Measurements from ENCODE around the gene THAP12.

Gene THAP12

DNA sequence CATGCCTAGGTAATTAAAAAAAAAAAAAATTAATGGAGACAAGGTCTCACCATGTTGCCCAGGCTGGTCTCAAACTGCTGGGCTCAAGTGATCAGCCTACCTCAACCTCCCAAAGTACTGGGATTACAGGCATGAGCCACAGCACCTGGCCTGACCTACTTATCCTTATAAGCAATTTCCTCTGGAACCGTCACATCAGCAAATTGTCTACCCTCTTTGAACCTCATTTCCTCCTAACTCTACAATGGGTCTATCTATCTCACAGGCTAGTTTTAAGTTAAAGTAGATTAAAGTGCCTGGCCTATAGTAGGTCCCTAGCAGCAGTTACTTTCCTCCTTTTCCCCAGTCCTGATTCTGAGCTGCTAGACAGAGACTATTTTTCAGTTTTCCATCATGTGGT lies 43.5 kb downstream of the THAP12 start:
- TF ChIP-seq TAF1 (IDR thresholded peaks at IDR 0.05; ENCODE audit: borderline replicate concordance, insufficient read depth, low read length), result no peak
- no peak for TF ChIP-seq SIN3A (IDR thresholded peaks at IDR 0.05; ENCODE audit: borderline replicate concordance, insufficient read depth, low read length)
- no peak for TF ChIP-seq FOXP2 (optimal IDR thresholded peaks at IDR 0.05; ENCODE audit: borderline replicate concordance, extremely low read depth, extremely low read length, insufficient read depth)

DNA sequence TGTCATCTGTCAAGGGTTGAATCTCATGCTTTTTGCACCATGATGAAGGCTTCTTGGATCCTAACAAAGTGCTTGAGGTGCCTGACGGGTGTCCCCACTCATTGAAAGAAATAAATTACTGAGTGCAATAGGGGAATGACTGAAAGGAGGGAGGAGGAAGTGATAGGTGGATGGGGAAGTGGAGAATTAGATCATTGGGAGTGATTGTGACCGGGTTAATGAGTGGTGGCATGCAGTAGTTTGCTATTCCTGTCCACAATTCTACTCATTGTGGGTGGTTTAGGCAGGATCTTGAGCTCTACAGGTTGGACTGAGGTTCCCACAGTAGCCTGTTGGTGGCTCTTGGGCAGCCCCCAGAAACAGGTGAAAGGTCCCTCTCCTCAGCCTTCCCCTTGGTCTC lies 44.3 kb downstream of the THAP12 start:
- TF ChIP-seq, protein P1, sequence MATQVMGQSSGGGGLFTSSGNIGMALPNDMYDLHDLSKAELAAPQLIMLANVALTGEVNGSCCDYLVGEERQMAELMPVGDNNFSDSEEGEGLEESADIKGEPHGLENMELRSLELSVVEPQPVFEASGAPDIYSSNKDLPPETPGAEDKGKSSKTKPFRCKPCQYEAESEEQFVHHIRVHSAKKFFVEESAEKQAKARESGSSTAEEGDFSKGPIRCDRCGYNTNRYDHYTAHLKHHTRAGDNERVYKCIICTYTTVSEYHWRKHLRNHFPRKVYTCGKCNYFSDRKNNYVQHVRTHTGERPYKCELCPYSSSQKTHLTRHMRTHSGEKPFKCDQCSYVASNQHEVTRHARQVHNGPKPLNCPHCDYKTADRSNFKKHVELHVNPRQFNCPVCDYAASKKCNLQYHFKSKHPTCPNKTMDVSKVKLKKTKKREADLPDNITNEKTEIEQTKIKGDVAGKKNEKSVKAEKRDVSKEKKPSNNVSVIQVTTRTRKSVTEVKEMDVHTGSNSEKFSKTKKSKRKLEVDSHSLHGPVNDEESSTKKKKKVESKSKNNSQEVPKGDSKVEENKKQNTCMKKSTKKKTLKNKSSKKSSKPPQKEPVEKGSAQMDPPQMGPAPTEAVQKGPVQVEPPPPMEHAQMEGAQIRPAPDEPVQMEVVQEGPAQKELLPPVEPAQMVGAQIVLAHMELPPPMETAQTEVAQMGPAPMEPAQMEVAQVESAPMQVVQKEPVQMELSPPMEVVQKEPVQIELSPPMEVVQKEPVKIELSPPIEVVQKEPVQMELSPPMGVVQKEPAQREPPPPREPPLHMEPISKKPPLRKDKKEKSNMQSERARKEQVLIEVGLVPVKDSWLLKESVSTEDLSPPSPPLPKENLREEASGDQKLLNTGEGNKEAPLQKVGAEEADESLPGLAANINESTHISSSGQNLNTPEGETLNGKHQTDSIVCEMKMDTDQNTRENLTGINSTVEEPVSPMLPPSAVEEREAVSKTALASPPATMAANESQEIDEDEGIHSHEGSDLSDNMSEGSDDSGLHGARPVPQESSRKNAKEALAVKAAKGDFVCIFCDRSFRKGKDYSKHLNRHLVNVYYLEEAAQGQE (IDR thresholded peaks at IDR 0.05; ENCODE audit: insufficient read depth in 1 of 2, low read depth in 2 of 2, low read length in 2 of 2), result no peak
- TF ChIP-seq TAF1 (IDR thresholded peaks at IDR 0.05; ENCODE audit: borderline replicate concordance, insufficient read depth, low read length), result no peak
- TF ChIP-seq POLR2AphosphoS5 (IDR thresholded peaks at IDR 0.05; ENCODE audit: low read depth, low read length), result no peak
- TF ChIP-seq SIN3A (IDR thresholded peaks at IDR 0.05; ENCODE audit: borderline replicate concordance, insufficient read depth, low read length), result no peak
- TF ChIP-seq FOXP2 (optimal IDR thresholded peaks at IDR 0.05; ENCODE audit: borderline replicate concordance, extremely low read depth, extremely low read length, insufficient read depth), result no peak

DNA sequence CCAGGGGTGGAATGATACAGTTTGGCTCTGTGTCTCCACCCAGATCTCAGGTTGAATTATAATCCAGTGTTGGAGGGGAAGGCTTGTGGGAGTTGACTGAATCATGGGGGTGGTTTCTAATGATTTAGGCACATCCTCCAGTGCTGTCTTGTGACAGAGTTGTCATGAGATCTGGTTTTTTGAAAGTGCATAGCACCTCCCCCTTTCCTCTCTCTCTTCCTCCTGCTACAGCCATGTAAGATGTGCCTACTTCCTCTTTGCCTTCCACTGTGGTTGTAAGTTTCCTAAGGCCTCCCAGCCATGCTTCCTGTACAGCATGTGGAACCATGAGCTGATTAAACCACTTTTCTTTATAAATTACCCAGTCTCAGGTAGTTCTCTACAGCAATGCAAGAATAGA lies 45.1 kb downstream of the THAP12 start:
- TF ChIP-seq, protein P1 (IDR thresholded peaks at IDR 0.05; ENCODE audit: insufficient read depth in 1 of 2, low read depth in 2 of 2, low read length in 2 of 2), result no peak
- TF ChIP-seq POLR2AphosphoS5 (IDR thresholded peaks at IDR 0.05; ENCODE audit: low read depth, low read length) (no peak), TAF1 (IDR thresholded peaks at IDR 0.05; ENCODE audit: borderline replicate concordance, insufficient read depth, low read length) (no peak), SIN3A (IDR thresholded peaks at IDR 0.05; ENCODE audit: borderline replicate concordance, insufficient read depth, low read length) (no peak), FOXP2 (optimal IDR thresholded peaks at IDR 0.05; ENCODE audit: borderline replicate concordance, extremely low read depth, extremely low read length, insufficient read depth) (no peak)

DNA sequence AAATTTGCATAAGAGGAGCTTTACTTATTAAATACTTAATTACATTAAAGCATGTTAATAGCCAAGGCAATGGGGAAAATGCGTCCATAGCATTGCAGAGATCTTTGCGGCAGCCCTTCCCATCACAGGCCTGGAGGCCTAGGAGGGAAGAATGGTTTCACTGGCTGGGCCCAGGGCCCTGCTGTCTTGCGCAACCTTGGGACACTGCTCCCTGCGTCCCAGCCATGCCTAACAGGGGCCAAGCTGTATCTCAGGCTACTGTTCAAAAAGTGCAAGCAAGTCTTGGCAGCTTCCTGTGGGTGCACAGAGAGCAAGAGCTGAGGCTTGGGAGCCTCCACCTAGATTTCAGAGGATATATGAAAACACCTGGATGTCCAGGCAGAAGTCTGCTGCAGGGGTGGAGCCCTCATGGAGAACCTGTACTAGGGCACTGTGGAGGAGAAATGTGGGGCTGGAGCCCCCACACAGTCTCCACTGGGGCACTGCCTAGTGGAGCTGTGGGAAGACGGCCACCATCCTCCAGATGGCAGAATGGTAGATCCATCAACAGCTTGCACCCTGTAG lies 46.0 kb downstream of the THAP12 start:
- TF ChIP-seq, protein P1 (IDR thresholded peaks at IDR 0.05; ENCODE audit: insufficient read depth in 1 of 2, low read depth in 2 of 2, low read length in 2 of 2), result no peak
- TF ChIP-seq FOXP2 (optimal IDR thresholded peaks at IDR 0.05; ENCODE audit: borderline replicate concordance, extremely low read depth, extremely low read length, insufficient read depth) (no peak), TAF1 (IDR thresholded peaks at IDR 0.05; ENCODE audit: borderline replicate concordance, insufficient read depth, low read length) (no peak), POLR2AphosphoS5 (IDR thresholded peaks at IDR 0.05; ENCODE audit: low read depth, low read length) (no peak), SIN3A (IDR thresholded peaks at IDR 0.05; ENCODE audit: borderline replicate concordance, insufficient read depth, low read length) (no peak)

DNA sequence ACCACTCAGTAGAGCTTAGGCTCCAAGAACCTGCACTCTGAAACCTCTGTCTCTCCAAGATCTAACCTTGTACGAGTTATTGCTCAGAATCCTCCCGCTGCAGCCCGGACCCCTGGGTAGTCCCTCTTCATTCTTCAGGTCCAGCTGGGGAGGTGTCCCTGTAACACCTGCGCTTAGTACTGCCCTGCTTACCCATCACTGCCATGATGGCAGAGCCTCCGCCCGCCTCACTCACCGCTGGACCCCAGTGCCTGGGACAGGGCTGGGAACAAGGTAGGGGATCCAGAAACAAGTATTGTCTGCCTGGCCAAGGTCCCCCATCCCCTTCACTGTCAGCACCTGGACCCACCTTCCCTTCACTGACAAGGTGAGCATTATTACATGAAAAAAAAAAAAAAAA lies 50.3 kb downstream of the THAP12 start:
- TF ChIP-seq SIN3A (IDR thresholded peaks at IDR 0.05; ENCODE audit: borderline replicate concordance, insufficient read depth, low read length), result no peak
- TF ChIP-seq TAF1 (IDR thresholded peaks at IDR 0.05; ENCODE audit: borderline replicate concordance, insufficient read depth, low read length), result no peak
- TF ChIP-seq POLR2AphosphoS5 (IDR thresholded peaks at IDR 0.05; ENCODE audit: low read depth, low read length), result no peak
- TF ChIP-seq, protein P1 (IDR thresholded peaks at IDR 0.05; ENCODE audit: insufficient read depth in 1 of 2, low read depth in 2 of 2, low read length in 2 of 2), result no peak
- TF ChIP-seq FOXP2 (optimal IDR thresholded peaks at IDR 0.05; ENCODE audit: borderline replicate concordance, extremely low read depth, extremely low read length, insufficient read depth), result no peak

Data from PFSK-1 (cell line).